Tibial artery (tissue), 4 donors: ENCODE results near the gene TMEM40.
A peak's percentile ranks its signal among the peaks of the same experiment; 100 is the strongest.

Experiments
- DNase-seq, 2 donors: peaks; one replicate each; pipeline ENCODE4 v3.0.0-alpha.2; 2019
- H3K27ac ChIP-seq, 2 donors: fragments of 200-600 bp; sonication (generic) in 1 of 2; 1 replicate in 1 of 2; 2 replicates in 1 of 2; pipeline ENCODE4 v1.5.1; 2018 to 2019; ENCODE audit warnings: mild to moderate bottlenecking in 1 of 2
- H3K27me3 ChIP-seq, 2 donors: fragments of 200-600 bp; sonication (generic) in 1 of 2; one replicate each; pipeline versions ENCODE4 v1.5.1 to v1.6.0; 2016 to 2019
- H3K36me3 ChIP-seq, 3 donors: fragments of 200-600 bp; sonication (generic) in 2 of 3; one replicate each; pipeline ENCODE4 v1.5.1; 2016 to 2019; ENCODE audit warnings: mild to moderate bottlenecking in 2 of 3
- H3K4me1 ChIP-seq, 4 donors: fragments of 200-600 bp; sonication (generic) in 2 of 4; 1 replicate in 3 of 4; 2 replicates in 1 of 4; pipeline ENCODE4 v1.5.1; 2016 to 2019
- H3K4me3 ChIP-seq, 2 donors: fragments of 200-600 bp; sonication (generic) in 1 of 2; 1 replicate in 1 of 2; 2 replicates in 1 of 2; pipeline ENCODE4 v1.5.1; 2018 to 2019; ENCODE audit warnings: mild to moderate bottlenecking in 2 of 2
- H3K9me3 ChIP-seq, 3 donors: fragments of 200-600 bp; sonication (generic) in 1 of 3; one replicate each; pipeline ENCODE4 v1.5.1; 2016 to 2019
- CTCF ChIP-seq, 2 experiments: fragments of 200-600 bp in 1 of 2; fragments of 450-650 bp in 1 of 2; IDR thresholded peaks; one replicate each; pipeline ENCODE4 v1.5.1; 2017 to 2019; ENCODE audit warnings: antibody characterized with exemption in 2 of 2, mild to moderate bottlenecking in 1 of 2, moderate library complexity in 1 of 2
- intact Hi-C: fragments of 100-400 bp; cut with DNase I; formaldehyde crosslinking; loops from one replicate; pipeline ENCODE4 v1.15.0; 2023; ENCODE audit warnings: low total_unique reads

The TMEM40 gene

DNA sequence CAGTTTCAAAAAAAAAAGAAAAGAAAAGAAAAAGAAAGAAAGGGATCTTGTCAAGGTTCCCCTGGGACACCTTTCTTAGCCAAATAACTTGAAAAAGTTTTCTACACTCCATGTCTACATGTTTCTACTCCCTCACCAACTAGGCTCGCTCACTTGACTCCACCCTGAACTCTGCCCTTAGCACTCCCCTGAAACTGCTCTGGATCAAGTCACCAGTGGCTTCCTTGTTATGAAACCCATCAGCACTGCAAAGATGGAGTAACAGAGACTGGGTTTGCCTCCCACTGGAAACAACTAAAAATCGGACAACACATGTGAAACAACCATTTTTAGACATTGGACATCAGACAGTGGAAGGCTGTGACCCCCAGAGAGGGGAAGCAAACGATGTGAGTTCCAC, 36.8 kb downstream of the TMEM40 start:
- TF ChIP-seq CTCF (IDR thresholded peaks at IDR 0.05), result no peak
- no peaks in the 10 kb centered on the region for H3K36me3 ChIP-seq
- no peak overlapping the region for H3K27ac ChIP-seq
- intact Hi-C loops, result loop anchor here (5.0 to 10.0 kb wide), 2 partner anchors 115 to 587 kb away; no protein-coding TSS in a partner anchor
- H3K4me1 ChIP-seq, result peaks cover 0 to 8% (median 3%) of the 10 kb centered on the region in 4 donors
- H3K9me3 ChIP-seq, result no peaks in the 10 kb centered on the region
- no peak for DNase-seq
- H3K27me3 ChIP-seq, result no peaks in the 10 kb centered on the region
- H3K4me3 ChIP-seq, result no peak overlapping the region

- no peaks in the 10 kb centered on the region for H3K36me3 ChIP-seq
- H3K27ac ChIP-seq, result peak overlapping the region in 1 of 2 donors; percentile 18
- intact Hi-C loops, result loop anchor here (5.0 to 10.0 kb wide), 2 partner anchors 113 to 585 kb away; no protein-coding TSS in a partner anchor
- H3K27me3 ChIP-seq, result no peaks in the 10 kb centered on the region
- H3K9me3 ChIP-seq, result no peaks in the 10 kb centered on the region
- peaks cover 0 to 10% (median 4%) of the 10 kb centered on the region in 4 donors for H3K4me1 ChIP-seq
- peak; percentile 77 to 82 for DNase-seq
- peak; percentile 91 to 93 for TF ChIP-seq CTCF (IDR thresholded peaks at IDR 0.05)
- peak overlapping the region; percentile 34 to 47 for H3K4me3 ChIP-seq
Observed at GRCh38 chr3:12719984-12720898, 38.8 kb downstream of the TMEM40 start.

- Histone ChIP-seq H3K27ac (peak overlapping the region in 1 of 2 donors; percentile 18), H3K36me3 (no peaks in the 10 kb centered on the region), H3K27me3 (no peaks in the 10 kb centered on the region), H3K4me3 (peak overlapping the region; percentile 34 to 47), H3K9me3 (no peaks in the 10 kb centered on the region), H3K4me1 (peaks cover 0 to 10% (median 4%) of the 10 kb centered on the region in 4 donors)
- intact Hi-C loops, result no loop called here
- no peak for TF ChIP-seq CTCF (IDR thresholded peaks at IDR 0.05)
- DNase-seq, result no peak
Observed at GRCh38 chr3:12719541-12719940, 39.5 kb downstream of the TMEM40 start.

DNA sequence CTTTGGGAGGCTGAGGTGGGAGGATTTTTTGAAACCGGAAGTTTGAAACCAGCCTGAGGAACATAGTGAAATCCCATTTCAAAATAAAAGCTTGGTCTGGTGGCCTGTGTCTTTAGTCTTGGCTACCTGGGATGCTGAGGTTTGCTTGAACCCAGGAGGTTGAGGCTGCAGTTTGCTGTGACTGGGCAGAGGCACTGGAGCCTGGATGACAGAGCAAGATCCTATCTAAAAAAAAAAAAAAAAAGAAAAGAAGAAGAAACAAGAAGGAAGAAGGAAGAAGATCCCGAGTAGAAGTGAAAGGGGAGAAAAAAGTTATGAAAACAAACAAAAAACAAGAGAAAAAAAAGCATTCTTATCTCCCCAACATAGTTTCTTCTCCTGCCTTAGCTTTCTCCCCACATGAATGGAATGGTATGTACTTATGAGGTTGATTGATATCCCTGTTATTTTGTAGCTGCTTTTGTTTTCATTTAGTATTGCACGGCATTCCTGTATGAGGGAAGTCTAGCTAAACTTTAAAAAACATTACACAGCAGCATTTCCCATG, 42.4 kb downstream of the TMEM40 start:
- Histone ChIP-seq H3K4me1 (peaks cover 0 to 10% (median 4%) of the 10 kb centered on the region in 4 donors), H3K9me3 (no peaks in the 10 kb centered on the region), H3K27ac (no peak overlapping the region), H3K36me3 (no peaks in the 10 kb centered on the region), H3K4me3 (no peak overlapping the region), H3K27me3 (no peaks in the 10 kb centered on the region)
- no peak for TF ChIP-seq CTCF (IDR thresholded peaks at IDR 0.05)
- intact Hi-C loops, result no loop called here
- no peak for DNase-seq

DNA sequence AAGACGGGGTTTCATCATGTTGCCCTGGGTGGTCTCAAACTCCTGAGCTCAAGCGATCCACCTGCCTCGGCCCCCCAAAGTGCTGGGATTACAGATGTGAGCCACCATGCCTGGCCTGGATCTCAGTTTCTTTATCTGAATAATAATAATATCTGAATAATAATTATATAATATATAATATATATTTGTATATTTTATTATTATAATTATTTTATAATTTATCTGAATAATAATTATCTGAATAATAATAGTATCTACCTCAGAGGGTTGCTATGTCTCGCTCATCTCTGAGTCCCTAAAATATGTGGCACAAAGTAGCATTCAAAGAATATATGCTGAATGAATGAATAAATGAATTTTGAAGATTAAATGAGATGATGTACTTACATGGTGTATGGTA, 44.8 kb downstream of the TMEM40 start:
- TF ChIP-seq CTCF (IDR thresholded peaks at IDR 0.05), result no peak
- Histone ChIP-seq H3K4me1 (peaks cover 0 to 4% (median 0%) of the 10 kb centered on the region in 4 donors), H3K27ac (no peak overlapping the region)

More for the DNA sequence above, 44.8 kb downstream of the TMEM40 start:
- no peaks in the 10 kb centered on the region for H3K9me3 ChIP-seq
- H3K4me3 ChIP-seq, result no peak overlapping the region
- intact Hi-C loops, result no loop called here
- no peaks in the 10 kb centered on the region for H3K36me3 ChIP-seq
- no peak for DNase-seq
- H3K27me3 ChIP-seq, result no peaks in the 10 kb centered on the region
